ENCODE measurements around the gene ZNF329. TPM values are rescaled to one million over a fixed set of nuclear protein-coding genes. Genes with fewer than 3 reads are reported as not detected.

ZNF329 gene
- total and polyA plus RNA-seq, 9 of the 15 experiments (the other 6 are each of a cell fraction or from before 2014, with no cell fraction given), result 0.21 to 3.6 (median 2.2) TPM

GRCh38 chr19:58182989-58183816, 32.6 kb upstream of the ZNF329 start, which contains the start of gene ZNF274 (continued):
- TF ChIP-seq TCF7L2 (IDR thresholded peaks at IDR 0.05; ENCODE audit: low read depth, low read length) (no peak), RBM39 (optimal IDR thresholded peaks at IDR 0.05; ENCODE audit: low read depth, low read length) (peak; percentile 62), TSC22D4 (tag; IDR thresholded peaks at IDR 0.05) (no peak), CEBPB (tag; IDR thresholded peaks at IDR 0.05) (peak; percentile 90), ZNF395 (CRISPR knock-in tag; IDR thresholded peaks at IDR 0.05) (peak; percentile 94), SMARCA5 (IDR thresholded peaks at IDR 0.05) (peak; percentile 69), SMARCE1 (IDR thresholded peaks at IDR 0.05) (peak; percentile 49; the same call in 1 of the 2 replicates), TFAM (CRISPR knock-in tag; conservative IDR thresholded peaks at IDR 0.05) (no peak), ZFP36 (IDR thresholded peaks at IDR 0.05; ENCODE audit: low read depth, low read length, partially characterized antibody) (no peak), CBX1 (IDR thresholded peaks at IDR 0.05; ENCODE audit: low read depth) (peak; percentile 72), CBX8 (IDR thresholded peaks at IDR 0.05; ENCODE audit: borderline replicate concordance, extremely low read depth, low read depth, low read length, poor library complexity, severe bottlenecking) (no peak), ARID3B (CRISPR knock-in tag; IDR thresholded peaks at IDR 0.05; ENCODE audit: borderline replicate concordance) (no peak), SMAD2 (IDR thresholded peaks at IDR 0.05; ENCODE audit: low read depth, low read length) (no peak), FOXK1 (CRISPR knock-in tag; IDR thresholded peaks at IDR 0.05; ENCODE audit: borderline replicate concordance) (peak; percentile 61; the same call in 1 of the 2 replicates), ARNT (IDR thresholded peaks at IDR 0.05) (no peak), CHCHD3 (CRISPR knock-in tag; IDR thresholded peaks at IDR 0.05) (no peak), PRMT5 (CRISPR knock-in tag; IDR thresholded peaks at IDR 0.05) (no peak), ZNF589 (CRISPR knock-in tag; IDR thresholded peaks at IDR 0.05; ENCODE audit: low read depth) (peak; percentile 90)
- TF ChIP-seq, protein P1, sequence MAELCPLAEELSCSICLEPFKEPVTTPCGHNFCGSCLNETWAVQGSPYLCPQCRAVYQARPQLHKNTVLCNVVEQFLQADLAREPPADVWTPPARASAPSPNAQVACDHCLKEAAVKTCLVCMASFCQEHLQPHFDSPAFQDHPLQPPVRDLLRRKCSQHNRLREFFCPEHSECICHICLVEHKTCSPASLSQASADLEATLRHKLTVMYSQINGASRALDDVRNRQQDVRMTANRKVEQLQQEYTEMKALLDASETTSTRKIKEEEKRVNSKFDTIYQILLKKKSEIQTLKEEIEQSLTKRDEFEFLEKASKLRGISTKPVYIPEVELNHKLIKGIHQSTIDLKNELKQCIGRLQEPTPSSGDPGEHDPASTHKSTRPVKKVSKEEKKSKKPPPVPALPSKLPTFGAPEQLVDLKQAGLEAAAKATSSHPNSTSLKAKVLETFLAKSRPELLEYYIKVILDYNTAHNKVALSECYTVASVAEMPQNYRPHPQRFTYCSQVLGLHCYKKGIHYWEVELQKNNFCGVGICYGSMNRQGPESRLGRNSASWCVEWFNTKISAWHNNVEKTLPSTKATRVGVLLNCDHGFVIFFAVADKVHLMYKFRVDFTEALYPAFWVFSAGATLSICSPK (IDR thresholded peaks at IDR 0.05; ENCODE audit: borderline replicate concordance), result no peak
- TF ChIP-seq, protein P2, sequence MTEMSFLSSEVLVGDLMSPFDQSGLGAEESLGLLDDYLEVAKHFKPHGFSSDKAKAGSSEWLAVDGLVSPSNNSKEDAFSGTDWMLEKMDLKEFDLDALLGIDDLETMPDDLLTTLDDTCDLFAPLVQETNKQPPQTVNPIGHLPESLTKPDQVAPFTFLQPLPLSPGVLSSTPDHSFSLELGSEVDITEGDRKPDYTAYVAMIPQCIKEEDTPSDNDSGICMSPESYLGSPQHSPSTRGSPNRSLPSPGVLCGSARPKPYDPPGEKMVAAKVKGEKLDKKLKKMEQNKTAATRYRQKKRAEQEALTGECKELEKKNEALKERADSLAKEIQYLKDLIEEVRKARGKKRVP (CRISPR knock-in tag; IDR thresholded peaks at IDR 0.05), result peak; percentile 18
- TF ChIP-seq, protein P3, sequence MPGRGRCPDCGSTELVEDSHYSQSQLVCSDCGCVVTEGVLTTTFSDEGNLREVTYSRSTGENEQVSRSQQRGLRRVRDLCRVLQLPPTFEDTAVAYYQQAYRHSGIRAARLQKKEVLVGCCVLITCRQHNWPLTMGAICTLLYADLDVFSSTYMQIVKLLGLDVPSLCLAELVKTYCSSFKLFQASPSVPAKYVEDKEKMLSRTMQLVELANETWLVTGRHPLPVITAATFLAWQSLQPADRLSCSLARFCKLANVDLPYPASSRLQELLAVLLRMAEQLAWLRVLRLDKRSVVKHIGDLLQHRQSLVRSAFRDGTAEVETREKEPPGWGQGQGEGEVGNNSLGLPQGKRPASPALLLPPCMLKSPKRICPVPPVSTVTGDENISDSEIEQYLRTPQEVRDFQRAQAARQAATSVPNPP (IDR thresholded peaks at IDR 0.05; ENCODE audit: borderline replicate concordance, insufficient read depth, insufficient read length), result no peak

Data from K562 (cell line).